SK-N-SH treated with all-trans-retinoic acid at 6 μM for 48 hours (cell line): ENCODE data around the gene SLC9A7.

Experiments
- ATAC-seq: fragments of 200-7000 bp; cut with Tn5 transposase; 3 replicates; pipeline ENCODE4 v1.9.1; 2020; ENCODE audit warnings: mild to moderate bottlenecking, moderate library complexity
- ARNTL ChIP-seq: fragments of 450-650 bp; formaldehyde crosslinking; IDR thresholded peaks from 2 replicates; pipeline ENCODE4 v1.5.0; 2020; ENCODE audit warnings: low read depth, mild to moderate bottlenecking, moderate library complexity, borderline replicate concordance
- BACH2 ChIP-seq: fragments of 250-450 bp; sonication (Bioruptor Pico); IDR thresholded peaks from 2 replicates; pipeline ENCODE4 v1.9.0; 2021; ENCODE audit warnings: mild to moderate bottlenecking, borderline replicate concordance
- CSDC2 ChIP-seq: fragments of 250-450 bp; sonication (Bioruptor Pico); IDR thresholded peaks from 2 replicates; pipeline ENCODE4 v1.5.0; 2020; ENCODE audit warnings: mild to moderate bottlenecking, moderate library complexity
- ESRRG ChIP-seq: fragments of 250-450 bp; sonication (Bioruptor Pico); IDR thresholded peaks from 2 replicates; pipeline ENCODE4 v1.6.1; 2021; ENCODE audit warnings: mild to moderate bottlenecking
- GLIS3 ChIP-seq: fragments of 250-450 bp; sonication (Bioruptor Pico); IDR thresholded peaks from 2 replicates; pipeline ENCODE4 v1.5.0; 2020; ENCODE audit warnings: mild to moderate bottlenecking, moderate library complexity
- ISL1 ChIP-seq: fragments of 250-450 bp; sonication (Bioruptor Pico); IDR thresholded peaks from 2 replicates; pipeline ENCODE4 v2.1.2; 2022; ENCODE audit warnings: mild to moderate bottlenecking, moderate library complexity
- OSR1 ChIP-seq: fragments of 250-450 bp; sonication (Bioruptor Pico); IDR thresholded peaks from 2 replicates; pipeline ENCODE4 v1.8.0; 2022; ENCODE audit warnings: moderate library complexity, mild to moderate bottlenecking, inconsistent platforms
- RARB ChIP-seq: fragments of 250-450 bp; sonication (Bioruptor Pico); IDR thresholded peaks from 2 replicates; pipeline ENCODE4 v1.8.0; 2021; ENCODE audit warnings: mild to moderate bottlenecking, moderate library complexity
- SNAI2 ChIP-seq: fragments of 250-450 bp; sonication (Bioruptor Pico); IDR thresholded peaks from 2 replicates; pipeline ENCODE4 v1.5.0; 2020; ENCODE audit warnings: mild to moderate bottlenecking, moderate library complexity
- TCF4 ChIP-seq: fragments of 250-450 bp; sonication (Bioruptor Pico); IDR thresholded peaks from 2 replicates; pipeline ENCODE4 v1.8.0; 2021; ENCODE audit warnings: mild to moderate bottlenecking, moderate library complexity, borderline replicate concordance
- ZC3H10 ChIP-seq: fragments of 250-450 bp; sonication (Bioruptor Pico); IDR thresholded peaks from 2 replicates; pipeline ENCODE4 v1.5.1; 2021; ENCODE audit warnings: mild to moderate bottlenecking, moderate library complexity
- ZFP3 ChIP-seq: fragments of 250-450 bp; sonication (Bioruptor Pico); IDR thresholded peaks from 2 replicates; pipeline ENCODE4 v1.5.0; 2020; ENCODE audit warnings: mild to moderate bottlenecking, moderate library complexity
- ZFP30 ChIP-seq: fragments of 450-650 bp; formaldehyde crosslinking; IDR thresholded peaks from 2 replicates; pipeline ENCODE4 v1.5.0; 2022; ENCODE audit warnings: mild to moderate bottlenecking, moderate library complexity
- ZNF565 ChIP-seq: fragments of 450-650 bp; formaldehyde crosslinking; conservative IDR thresholded peaks from 2 replicates; pipeline ENCODE4 v1.5.0; 2020; ENCODE audit warnings: low read depth, mild to moderate bottlenecking, moderate library complexity
- ZNF70 ChIP-seq: fragments of 450-650 bp; formaldehyde crosslinking; IDR thresholded peaks from 2 replicates; pipeline ENCODE4 v1.5.0; 2020; ENCODE audit warnings: mild to moderate bottlenecking, moderate library complexity
- ZNF8 ChIP-seq: fragments of 450-650 bp; formaldehyde crosslinking; IDR thresholded peaks from 2 replicates; pipeline ENCODE4 v1.5.0; 2020; ENCODE audit warnings: mild to moderate bottlenecking, moderate library complexity
- TF ChIP-seq, protein P1 (sequence below): fragments of 250-450 bp; sonication (Bioruptor Pico); IDR thresholded peaks from 2 replicates; pipeline ENCODE4 v1.8.0; 2021; ENCODE audit warnings: low read depth, mild to moderate bottlenecking, moderate library complexity, borderline replicate concordance
- TF ChIP-seq, protein P2 (sequence below): fragments of 250-450 bp; sonication (Bioruptor Pico); IDR thresholded peaks from 2 replicates; pipeline ENCODE4 v1.5.1; 2021; ENCODE audit warnings: mild to moderate bottlenecking, moderate library complexity
- TF ChIP-seq, protein P3 (sequence below): fragments of 250-450 bp; sonication (Bioruptor Pico); IDR thresholded peaks from 2 replicates; pipeline ENCODE4 v1.8.0; 2020; ENCODE audit warnings: mild to moderate bottlenecking, moderate library complexity, borderline replicate concordance
- TF ChIP-seq, protein P4 (sequence below): fragments of 250-450 bp; sonication (Bioruptor Pico); IDR thresholded peaks from 2 replicates; pipeline ENCODE4 v1.5.0; 2020; ENCODE audit warnings: mild to moderate bottlenecking, moderate library complexity
- TF ChIP-seq, protein P5 (sequence below): fragments of 250-450 bp; sonication (Bioruptor Pico); IDR thresholded peaks from 2 replicates; pipeline ENCODE4 v1.5.1; 2020; ENCODE audit warnings: low read depth, mild to moderate bottlenecking, moderate library complexity

Gene SLC9A7

DNA sequence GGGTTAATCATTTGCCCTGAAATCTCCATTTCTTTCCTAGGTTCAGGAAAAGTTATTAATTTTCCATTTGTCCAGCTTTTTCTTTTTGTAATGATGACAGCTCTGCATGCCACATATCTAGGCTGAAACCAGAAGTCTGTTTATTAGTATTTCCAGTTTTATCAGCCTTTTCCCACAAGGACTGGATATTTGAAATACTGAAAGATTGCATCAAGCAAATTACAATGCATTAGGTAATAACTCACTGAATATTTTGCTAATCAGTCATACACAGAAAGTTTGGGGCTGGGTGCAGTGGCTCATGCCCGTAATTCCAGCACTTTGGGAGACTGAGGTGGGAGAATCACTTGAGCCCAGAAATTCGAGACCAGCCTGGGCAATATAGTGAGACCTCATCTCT, 21.5 kb downstream of the SLC9A7 start (continued):
- TF ChIP-seq, protein P1, sequence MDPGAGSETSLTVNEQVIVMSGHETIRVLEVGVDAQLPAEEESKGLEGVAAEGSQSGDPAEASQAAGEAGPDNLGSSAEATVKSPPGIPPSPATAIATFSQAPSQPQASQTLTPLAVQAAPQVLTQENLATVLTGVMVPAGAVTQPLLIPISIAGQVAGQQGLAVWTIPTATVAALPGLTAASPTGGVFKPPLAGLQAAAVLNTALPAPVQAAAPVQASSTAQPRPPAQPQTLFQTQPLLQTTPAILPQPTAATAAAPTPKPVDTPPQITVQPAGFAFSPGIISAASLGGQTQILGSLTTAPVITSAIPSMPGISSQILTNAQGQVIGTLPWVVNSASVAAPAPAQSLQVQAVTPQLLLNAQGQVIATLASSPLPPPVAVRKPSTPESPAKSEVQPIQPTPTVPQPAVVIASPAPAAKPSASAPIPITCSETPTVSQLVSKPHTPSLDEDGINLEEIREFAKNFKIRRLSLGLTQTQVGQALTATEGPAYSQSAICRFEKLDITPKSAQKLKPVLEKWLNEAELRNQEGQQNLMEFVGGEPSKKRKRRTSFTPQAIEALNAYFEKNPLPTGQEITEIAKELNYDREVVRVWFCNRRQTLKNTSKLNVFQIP: no peak
- TF ChIP-seq ARNTL (CRISPR knock-in tag): no peak

DNA sequence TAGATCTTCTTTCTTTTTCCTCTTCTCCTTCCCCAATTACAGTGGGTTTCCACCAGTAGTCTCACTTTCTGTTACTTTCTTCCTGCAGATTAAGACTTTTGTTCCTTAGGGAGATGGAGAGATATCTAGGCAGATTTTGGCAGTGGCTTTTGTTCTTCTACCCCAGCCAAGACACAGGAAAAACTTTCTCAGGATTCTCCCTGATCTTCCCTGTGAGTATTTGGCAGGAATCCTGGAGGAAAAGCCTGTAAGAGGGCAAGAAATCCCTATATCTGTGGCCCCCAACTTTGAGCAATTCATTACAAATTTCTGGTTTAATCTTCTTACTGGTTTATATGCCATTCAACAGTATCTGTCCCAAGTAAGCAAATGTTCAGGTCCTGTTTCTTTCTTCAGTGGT, 21.9 kb downstream of the SLC9A7 start:
- ATAC-seq: no peak
- TF ChIP-seq, protein P2, sequence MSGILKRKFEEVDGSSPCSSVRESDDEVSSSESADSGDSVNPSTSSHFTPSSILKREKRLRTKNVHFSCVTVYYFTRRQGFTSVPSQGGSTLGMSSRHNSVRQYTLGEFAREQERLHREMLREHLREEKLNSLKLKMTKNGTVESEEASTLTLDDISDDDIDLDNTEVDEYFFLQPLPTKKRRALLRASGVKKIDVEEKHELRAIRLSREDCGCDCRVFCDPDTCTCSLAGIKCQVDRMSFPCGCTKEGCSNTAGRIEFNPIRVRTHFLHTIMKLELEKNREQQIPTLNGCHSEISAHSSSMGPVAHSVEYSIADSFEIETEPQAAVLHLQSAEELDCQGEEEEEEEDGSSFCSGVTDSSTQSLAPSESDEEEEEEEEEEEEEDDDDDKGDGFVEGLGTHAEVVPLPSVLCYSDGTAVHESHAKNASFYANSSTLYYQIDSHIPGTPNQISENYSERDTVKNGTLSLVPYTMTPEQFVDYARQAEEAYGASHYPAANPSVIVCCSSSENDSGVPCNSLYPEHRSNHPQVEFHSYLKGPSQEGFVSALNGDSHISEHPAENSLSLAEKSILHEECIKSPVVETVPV (CRISPR knock-in tag): no peak
- TF ChIP-seq RARB (no peak), ZC3H10 (no peak), SNAI2 (CRISPR knock-in tag) (no peak), ZFP30 (CRISPR knock-in tag) (no peak), ARNTL (CRISPR knock-in tag) (no peak), CSDC2 (CRISPR knock-in tag) (no peak), BACH2 (CRISPR knock-in tag) (no peak), ZFP3 (no peak), OSR1 (no peak), ZNF8 (CRISPR knock-in tag) (no peak), ZNF565 (CRISPR knock-in tag) (no peak), TCF4 (CRISPR knock-in tag) (no peak)
- TF ChIP-seq, protein P3, sequence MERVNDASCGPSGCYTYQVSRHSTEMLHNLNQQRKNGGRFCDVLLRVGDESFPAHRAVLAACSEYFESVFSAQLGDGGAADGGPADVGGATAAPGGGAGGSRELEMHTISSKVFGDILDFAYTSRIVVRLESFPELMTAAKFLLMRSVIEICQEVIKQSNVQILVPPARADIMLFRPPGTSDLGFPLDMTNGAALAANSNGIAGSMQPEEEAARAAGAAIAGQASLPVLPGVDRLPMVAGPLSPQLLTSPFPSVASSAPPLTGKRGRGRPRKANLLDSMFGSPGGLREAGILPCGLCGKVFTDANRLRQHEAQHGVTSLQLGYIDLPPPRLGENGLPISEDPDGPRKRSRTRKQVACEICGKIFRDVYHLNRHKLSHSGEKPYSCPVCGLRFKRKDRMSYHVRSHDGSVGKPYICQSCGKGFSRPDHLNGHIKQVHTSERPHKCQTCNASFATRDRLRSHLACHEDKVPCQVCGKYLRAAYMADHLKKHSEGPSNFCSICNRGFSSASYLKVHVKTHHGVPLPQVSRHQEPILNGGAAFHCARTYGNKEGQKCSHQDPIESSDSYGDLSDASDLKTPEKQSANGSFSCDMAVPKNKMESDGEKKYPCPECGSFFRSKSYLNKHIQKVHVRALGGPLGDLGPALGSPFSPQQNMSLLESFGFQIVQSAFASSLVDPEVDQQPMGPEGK (CRISPR knock-in tag): no peak

DNA sequence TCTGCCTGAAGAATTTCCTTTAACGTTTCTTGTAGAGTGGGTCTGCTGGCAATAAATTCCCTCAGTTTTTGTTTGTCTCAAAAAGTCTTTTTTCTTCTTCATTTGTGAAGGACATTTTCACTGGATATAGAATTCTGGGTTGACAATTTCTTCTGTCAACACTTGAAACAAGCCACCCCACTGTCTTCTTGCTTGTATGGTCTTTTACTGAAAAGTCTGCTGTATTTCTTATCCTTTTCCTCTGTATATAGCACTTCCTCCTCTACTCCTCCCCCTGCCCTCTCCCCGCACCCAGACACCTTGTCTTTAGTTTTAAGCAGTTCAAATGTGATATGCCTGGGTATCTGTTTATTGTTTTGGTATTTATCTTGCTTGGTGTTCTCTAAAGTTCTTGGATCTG, 23.3 kb downstream of the SLC9A7 start:
- no peak for ATAC-seq
- TF ChIP-seq, protein P3 (CRISPR knock-in tag): no peak
- TF ChIP-seq, protein P4, sequence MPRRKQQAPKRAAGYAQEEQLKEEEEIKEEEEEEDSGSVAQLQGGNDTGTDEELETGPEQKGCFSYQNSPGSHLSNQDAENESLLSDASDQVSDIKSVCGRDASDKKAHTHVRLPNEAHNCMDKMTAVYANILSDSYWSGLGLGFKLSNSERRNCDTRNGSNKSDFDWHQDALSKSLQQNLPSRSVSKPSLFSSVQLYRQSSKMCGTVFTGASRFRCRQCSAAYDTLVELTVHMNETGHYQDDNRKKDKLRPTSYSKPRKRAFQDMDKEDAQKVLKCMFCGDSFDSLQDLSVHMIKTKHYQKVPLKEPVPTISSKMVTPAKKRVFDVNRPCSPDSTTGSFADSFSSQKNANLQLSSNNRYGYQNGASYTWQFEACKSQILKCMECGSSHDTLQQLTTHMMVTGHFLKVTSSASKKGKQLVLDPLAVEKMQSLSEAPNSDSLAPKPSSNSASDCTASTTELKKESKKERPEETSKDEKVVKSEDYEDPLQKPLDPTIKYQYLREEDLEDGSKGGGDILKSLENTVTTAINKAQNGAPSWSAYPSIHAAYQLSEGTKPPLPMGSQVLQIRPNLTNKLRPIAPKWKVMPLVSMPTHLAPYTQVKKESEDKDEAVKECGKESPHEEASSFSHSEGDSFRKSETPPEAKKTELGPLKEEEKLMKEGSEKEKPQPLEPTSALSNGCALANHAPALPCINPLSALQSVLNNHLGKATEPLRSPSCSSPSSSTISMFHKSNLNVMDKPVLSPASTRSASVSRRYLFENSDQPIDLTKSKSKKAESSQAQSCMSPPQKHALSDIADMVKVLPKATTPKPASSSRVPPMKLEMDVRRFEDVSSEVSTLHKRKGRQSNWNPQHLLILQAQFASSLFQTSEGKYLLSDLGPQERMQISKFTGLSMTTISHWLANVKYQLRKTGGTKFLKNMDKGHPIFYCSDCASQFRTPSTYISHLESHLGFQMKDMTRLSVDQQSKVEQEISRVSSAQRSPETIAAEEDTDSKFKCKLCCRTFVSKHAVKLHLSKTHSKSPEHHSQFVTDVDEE (CRISPR knock-in tag): no peak
- TF ChIP-seq ISL1 (no peak), ZNF70 (CRISPR knock-in tag) (no peak), ZNF565 (CRISPR knock-in tag) (no peak), SNAI2 (CRISPR knock-in tag) (no peak), ZNF8 (CRISPR knock-in tag) (no peak), ESRRG (CRISPR knock-in tag) (no peak), RARB (no peak), CSDC2 (CRISPR knock-in tag) (no peak), ZC3H10 (no peak), GLIS3 (CRISPR knock-in tag) (no peak)
- TF ChIP-seq, protein P5, sequence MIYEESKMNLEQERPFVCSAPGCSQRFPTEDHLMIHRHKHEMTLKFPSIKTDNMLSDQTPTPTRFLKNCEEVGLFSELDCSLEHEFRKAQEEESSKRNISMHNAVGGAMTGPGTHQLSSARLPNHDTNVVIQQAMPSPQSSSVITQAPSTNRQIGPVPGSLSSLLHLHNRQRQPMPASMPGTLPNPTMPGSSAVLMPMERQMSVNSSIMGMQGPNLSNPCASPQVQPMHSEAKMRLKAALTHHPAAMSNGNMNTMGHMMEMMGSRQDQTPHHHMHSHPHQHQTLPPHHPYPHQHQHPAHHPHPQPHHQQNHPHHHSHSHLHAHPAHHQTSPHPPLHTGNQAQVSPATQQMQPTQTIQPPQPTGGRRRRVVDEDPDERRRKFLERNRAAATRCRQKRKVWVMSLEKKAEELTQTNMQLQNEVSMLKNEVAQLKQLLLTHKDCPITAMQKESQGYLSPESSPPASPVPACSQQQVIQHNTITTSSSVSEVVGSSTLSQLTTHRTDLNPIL (CRISPR knock-in tag): no peak
- TF ChIP-seq, protein P2 (CRISPR knock-in tag): no peak
